Amygdala (tissue), 56 donors: ENCODE measurements around the gene DEAF1.

Source experiments
- DNase-seq, 56 donors: peaks; one replicate each; lab custom pipeline; 2025; lab: John Stamatoyannopoulos, UW

The DEAF1 gene

DNA sequence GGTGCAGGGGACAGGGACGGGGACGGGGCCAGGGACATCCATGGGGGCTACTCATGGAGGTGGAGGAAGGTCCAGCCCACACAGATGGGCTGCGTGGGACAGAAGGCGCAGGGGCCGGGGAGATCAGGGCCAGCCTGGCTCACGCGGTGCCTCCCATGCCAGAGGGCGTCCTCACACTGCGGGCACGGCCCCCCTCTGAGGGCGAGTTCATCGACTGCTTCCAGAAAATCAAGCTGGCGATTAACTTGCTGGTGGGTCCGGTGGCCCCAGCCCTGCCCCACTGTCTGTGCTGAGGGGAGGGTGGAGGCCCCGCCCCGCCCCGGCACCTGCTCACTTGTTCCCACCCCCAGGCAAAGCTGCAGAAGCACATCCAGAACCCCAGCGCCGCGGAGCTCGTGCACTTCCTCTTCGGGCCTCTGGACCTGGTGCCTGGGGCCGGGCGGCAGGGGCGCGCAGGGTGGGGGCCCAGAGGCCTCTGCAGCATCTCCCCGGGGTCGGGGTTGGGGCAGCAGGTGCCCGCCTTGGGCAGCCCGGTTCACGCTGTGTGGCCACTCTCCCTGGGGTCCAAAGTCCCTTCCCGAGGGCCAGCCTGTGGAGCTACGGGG lies 26.8 kb upstream of the DEAF1 start:
- DNase-seq, result no peak

- no peak for DNase-seq
Measured at GRCh38 chr11:721247-721740, 26.3 kb upstream of the DEAF1 start.

GRCh38 chr11:720642-721246 lies 25.7 kb upstream of the DEAF1 start:
- DNase-seq, result peak in 16 of 56 donors; percentile 15 to 74 (median 32)

DNA sequence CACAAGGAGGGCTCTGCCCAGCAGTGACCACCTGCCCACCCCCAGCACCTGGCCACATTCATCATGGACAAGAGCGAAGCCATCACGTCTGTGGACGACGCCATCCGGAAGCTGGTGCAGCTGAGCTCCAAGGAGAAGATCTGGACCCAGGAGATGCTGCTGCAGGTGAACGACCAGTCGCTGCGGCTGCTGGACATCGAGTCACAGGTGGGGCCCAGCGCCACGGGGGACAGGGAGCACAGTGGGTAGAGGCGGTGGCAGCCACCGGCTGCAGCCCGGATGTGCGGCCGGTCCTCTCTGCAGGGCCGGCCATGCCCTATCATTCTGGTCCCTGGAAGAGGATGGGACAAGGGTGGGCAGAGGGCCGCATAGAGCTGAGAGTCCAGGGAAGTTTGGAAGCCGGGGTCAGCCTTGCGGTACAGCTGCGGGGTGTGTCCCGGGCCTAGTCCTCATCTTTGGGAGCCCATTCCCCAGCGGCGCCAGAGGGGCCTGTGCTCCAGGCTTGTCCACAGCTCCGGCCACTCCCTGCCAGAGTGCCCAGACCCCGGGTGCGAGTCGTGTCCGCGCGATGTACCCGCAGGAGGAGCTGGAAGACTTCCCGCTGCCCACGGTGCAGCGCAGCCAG lies 25.1 kb upstream of the DEAF1 start:
- DNase-seq, result no peak

DNA sequence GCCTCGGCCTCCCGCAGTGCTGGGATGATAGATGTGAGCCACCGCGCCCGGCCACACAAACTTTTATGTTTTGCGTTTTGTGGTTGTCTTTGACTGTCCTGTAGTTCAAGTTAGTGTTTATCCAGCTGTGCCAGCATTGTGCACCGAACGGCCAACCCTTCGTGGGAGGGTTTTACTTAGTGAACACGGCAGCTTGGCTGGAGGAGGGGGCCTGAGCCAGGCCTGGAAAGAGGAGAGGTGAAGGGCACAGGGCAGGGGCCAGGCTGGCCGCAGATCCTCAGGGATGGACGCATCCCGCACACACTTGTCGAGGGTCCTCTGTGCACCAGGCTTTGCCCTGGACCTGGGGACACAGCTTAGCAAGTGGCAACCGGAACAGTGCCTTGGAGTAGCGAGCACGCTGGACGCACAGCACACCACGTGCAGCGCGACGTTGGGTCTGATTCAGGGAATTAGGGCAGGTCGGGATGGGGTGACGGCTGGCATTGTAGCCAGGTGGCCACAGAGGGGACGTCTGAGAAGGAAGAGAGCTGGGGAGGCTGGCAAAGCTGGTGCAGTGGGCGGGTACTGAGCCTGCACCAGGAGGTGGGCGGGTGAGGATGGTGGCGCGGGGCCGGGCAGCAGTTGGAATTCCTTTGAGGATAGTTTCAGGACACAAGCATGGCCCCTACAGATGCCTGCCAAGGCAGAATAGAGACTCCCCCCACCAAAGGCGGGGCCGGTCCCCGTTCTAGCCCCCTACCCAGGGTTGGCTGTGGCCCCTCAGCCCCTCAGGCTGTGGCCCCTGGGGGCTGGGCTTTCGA lies 24.4 kb upstream of the DEAF1 start:
- no peak for DNase-seq

GRCh38 chr11:714436-714835 lies 19.4 kb upstream of the DEAF1 start:
- no peak for DNase-seq

- no peak for DNase-seq
Measured at GRCh38 chr11:709109-709997, 14.3 kb upstream of the DEAF1 start.

GRCh38 chr11:708511-708910 lies 13.5 kb upstream of the DEAF1 start:
- DNase-seq, result no peak

DNA sequence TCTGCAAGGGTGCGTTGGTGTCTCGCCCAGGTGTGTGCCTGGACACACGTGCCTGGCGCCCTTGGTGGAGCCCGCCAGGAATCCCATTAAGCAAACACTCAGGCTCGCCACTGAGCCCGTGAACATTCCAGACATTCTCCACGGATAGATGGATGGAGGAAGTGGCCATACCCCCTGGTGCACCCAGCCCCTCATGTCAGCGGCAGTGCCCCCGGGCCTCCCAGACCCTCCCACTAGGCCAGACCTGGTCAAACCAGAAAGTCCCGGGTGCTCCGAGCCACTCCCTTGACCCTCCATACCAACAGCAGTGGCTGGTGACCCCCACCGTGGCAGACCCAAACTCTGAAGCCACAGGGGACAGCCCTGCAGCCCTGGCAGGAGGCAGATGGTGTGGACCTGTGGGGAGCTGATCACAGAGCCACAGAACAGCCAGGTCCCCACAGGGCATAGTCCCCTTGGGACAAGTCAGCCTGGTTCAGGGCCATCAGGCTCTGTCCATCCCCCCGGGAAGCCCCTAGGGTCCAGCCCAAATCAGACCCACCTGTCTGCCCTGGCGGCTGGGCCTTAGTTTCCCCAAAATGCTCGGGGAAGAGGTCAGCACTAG lies 12.9 kb upstream of the DEAF1 start:
- no peak for DNase-seq

GRCh38 chr11:706957-707816 lies 12.2 kb upstream of the DEAF1 start:
- DNase-seq, result peak in 6 of 56 donors; percentile 20 to 48 (median 33)

DNA sequence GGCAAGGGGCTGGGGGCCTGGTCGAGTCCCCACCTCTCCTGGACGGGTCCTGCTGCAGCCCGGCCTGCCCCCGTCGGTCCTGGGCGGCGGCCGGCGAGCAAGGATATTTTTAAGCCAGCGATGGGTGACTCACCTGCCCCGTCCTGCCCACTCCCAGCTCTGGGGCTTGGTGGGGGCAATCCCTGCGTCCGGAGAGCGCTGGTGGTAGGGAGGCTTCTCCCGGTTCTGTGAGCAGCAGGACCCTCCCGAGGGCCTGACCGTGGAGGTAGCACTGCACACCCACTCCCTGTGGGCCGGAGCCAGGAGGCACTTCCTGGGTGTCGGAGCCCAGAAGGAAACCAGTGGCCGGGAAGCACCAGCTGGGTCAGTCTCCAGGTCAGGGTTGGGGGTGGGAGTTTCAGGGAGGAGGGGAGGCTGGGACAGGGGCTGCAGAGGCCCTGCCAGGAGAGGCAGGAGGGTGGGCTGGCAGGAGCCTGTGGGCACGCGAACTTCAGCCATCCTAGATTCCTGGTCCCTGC lies 11.5 kb upstream of the DEAF1 start:
- no peak for DNase-seq

GRCh38 chr11:705646-706438 lies 10.8 kb upstream of the DEAF1 start, which contains the start of gene EPS8L2:
Gene EPS8L2 (plus strand): TSS chr11:706231. CDS start chr11:709408, 3,177 bp downstream.
- DNase-seq, result no peak

- DNase-seq, result no peak
Measured at GRCh38 chr11:704781-705645, 10.0 kb upstream of the DEAF1 start.

DNA sequence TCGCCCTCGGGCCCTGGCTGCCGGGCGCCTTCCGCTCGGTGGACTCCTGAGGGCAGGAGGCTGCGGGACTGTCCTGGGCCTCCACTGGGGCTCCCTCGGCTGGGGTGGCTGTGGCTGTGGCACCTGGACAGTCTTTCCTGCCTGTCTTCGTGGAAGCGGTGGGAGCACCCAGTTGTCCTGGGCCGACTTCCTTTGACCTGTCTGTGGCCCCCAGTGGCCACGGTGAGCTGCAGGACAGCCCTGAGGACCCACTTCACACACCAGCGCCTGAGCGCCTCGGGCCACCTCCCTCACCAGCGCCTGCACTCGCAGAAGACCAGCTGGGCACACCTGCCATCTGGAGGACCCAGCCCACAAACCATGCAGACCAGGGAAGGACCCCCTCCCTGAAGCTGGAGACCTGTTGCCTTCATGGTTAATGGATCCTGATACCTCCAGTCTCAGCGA lies 9.2 kb upstream of the DEAF1 start:
- no peak for DNase-seq

DNA sequence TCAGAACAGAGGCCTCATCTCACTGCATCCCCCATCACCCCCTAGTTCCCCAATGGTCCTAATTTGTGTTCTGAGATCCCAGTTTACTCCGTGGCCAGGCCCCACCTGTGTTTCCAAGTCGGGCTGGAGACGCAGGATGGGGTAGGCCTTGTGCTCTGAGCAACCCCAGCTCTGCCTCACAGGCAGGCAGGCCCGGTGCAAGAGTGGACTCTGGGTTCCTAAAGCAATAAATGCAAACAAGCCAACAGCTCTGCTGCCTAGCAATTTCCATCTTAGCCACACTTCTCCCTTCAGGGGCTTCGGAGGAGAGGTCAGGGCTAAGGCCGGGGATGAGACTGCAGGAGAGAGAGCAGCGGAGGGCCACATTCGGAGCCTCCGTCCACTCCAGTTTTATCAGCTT lies 8.5 kb upstream of the DEAF1 start:
- no peak for DNase-seq
